Activated T-cell treated with anti-CD3 and anti-CD28 coated beads, Interleukin-2, amount 50 U/mL, for 1 hour (primary cell): ENCODE data around the gene LSP1.
"Not testable (repeated sequence)": the region's sequence is repeated elsewhere in the genome, so short reads cannot be mapped to it uniquely, and the experiment has no call there.

Experiments
- DNase-seq: peaks from one replicate; pipeline ENCODE4 v3.0.0-alpha.2; 2020

LSP1 gene

GRCh38 chr11:1866776-1867175 lies 13.9 kb downstream of the LSP1 start:
- DNase-seq = no peak

DNA sequence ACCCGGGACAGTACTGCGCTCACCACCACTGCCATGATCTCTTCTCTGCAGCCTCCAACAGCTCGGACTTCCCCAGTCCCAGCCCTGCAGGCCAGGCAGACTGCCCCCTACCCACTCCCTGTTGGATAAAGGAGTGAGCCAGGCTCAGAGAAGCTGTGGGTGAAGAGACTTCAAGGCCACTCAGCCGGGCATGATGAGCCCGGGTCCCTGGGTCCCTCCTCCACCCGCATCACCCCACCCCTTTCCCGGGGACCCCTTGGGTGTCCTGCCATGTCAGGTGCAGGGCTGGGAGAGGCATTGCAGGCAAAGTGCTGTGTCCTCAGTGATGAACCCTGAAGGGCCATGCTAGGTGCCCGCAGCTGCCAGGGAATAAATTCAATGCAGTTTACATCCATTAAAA lies 14.5 kb downstream of the LSP1 start:
- no peak for DNase-seq

- DNase-seq = no peak
Observed at GRCh38 chr11:1868056-1868635, 15.3 kb downstream of the LSP1 start.

- DNase-seq = no peak
Observed at GRCh38 chr11:1868636-1869291, 15.9 kb downstream of the LSP1 start.

DNA sequence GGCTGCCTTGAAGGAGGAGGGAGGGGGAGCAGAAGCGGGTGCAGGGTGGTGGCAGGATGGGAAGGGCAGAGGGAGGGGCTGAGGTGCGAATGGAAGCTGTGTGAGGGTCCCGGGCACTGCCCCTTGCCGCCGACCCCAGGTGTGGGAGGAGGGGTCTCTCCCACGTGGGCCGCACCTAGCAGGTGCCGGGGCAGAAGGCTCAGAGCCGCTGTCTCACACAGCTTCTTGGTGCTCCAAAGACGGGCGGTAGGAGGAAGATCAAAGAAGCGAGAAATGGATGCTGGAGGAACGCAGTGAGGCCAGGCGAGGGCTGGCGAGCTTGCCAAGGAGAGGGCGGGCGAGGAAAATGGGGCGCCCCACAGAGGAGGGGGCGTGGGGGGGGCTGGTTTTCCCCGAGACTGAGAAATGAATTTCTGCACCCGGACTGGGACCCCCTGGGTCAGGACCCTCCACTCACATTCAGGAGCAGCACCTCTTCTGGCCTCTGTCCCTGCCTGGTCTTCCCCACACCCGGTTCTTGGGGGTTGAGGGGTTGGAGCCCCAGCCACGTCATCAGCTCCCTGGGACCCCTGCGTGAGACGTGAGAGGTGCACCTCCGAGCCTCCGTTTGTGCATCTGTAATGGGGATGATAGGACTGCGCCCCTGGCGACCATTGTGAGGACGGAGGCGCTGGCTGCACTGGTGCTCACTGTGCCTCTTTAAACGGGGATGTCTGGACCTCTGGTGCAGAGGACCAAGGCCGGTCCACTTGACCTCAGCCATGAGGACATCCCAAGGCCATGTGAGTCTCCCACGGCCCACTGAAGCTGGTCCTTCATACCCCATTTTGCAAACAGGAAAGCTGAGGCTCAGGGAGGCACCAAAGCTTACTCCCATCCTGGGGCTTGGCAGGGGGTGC lies 16.8 kb downstream of the LSP1 start:
- DNase-seq = no peak

- DNase-seq = no peak
Observed at GRCh38 chr11:1870326-1870696, 17.4 kb downstream of the LSP1 start.

GRCh38 chr11:1870721-1871466 lies 18.0 kb downstream of the LSP1 start:
- DNase-seq = peak; percentile 58

- no peak for DNase-seq
Observed at GRCh38 chr11:1871531-1871930, 18.6 kb downstream of the LSP1 start.

DNA sequence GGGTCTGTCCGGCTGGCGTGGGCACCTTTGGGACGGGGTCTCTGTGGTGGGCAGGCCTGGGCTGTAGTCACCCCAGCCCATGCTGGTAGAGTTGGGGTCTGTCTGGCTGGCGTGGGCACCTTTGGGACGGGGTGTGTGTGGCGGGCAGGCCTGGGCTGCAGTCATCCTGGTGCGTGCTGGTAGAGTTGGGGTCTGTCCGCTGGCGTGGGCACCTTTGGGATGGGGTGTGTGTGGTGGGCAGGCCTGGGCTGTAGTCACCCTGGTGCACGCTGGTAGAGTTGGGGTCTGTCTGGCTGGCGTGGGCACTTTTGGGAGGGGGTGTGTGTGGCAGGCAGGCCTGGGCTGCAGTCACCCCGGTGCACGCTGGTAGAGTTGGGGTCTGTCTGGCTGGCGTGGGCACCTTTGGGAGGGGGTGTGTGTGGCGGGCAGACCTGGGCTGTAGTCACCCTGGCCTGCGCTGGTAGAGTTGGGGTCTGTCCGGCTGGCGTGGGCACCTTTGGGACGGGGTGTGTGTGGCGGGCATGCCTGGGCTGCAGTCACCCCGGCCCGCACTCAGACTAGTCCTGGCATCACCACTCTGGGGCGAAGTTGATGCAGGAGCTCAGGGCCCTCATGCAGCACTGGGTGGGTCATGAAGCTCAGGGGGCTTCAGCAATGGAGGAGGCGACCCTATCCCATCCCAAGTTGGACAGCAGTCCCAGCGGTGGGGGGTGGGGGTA lies 19.5 kb downstream of the LSP1 start:
- peak; percentile 14 for DNase-seq

DNA sequence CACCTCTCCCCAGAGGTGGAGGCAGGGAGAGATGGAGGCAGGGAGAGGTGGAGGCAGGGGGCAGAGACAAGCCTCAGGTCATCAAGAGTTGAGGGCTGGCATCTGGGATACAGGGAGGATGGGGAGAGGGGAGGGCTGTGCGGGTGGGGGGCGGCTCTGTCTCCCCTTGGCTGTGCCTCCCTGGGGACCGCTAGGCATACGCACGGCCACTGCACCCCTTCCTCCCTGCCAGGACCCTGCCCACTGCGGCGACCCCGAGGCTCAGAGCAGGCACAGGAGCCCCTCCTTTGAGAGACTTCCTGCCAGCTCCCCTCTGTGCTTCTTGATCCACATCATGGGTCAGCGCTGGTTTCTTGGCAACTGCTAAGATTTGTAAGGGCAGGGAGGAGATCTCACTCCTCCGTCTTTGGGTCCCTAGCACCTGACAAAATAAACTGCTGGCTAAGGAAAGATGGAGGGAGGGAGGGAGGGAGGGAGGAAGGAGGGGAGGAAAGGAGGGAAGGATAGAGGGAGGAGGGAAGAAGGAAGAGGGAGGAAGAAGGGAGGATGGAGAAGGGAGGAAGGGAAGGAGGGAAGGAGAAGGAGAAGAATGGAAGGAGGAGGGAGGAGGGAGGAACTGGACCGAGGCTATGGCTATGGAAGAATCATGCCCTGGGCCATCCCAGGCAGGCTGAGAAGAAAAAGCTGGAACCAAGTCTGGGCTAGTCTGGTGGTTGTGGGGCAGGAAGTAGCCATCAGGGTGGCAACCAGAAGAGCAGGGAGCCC lies 20.3 kb downstream of the LSP1 start:
- peak; percentile 12 for DNase-seq

- DNase-seq = not testable (repeated sequence)
Observed at GRCh38 chr11:1873813-1874150, 20.9 kb downstream of the LSP1 start.

DNA sequence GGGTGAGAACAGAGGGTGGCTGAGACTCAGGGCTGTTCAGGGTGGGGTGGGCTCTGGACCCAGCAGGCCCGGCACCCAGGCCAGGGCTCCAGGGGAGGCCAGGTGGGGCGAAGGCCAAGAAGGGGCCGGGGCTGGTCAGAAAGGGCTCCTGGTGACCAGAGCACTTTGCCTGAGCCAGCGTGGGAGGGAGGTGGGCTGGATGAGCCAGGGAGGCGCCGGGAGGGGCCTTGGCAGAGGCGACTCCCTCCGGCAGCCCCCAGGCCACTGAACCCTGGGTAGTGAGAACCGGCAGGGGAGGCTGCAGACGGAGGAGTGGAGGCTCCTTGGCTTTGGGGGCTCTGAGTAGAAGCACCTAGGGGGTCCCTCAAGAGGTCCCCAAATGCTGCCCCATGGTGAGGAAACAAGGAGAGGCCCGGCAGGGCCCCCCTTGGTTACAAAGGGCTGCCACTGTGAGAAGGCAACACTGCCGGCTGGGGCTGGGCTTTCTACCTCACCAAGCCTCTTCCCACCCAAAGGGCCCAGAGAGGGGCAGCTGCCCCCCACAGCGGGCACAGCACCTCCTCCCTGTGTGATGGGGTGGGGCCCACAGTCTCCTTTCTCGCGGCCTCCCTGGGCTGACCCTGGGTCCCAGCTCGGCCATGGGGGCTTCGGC lies 21.7 kb downstream of the LSP1 start:
- DNase-seq = not testable (repeated sequence)

DNA sequence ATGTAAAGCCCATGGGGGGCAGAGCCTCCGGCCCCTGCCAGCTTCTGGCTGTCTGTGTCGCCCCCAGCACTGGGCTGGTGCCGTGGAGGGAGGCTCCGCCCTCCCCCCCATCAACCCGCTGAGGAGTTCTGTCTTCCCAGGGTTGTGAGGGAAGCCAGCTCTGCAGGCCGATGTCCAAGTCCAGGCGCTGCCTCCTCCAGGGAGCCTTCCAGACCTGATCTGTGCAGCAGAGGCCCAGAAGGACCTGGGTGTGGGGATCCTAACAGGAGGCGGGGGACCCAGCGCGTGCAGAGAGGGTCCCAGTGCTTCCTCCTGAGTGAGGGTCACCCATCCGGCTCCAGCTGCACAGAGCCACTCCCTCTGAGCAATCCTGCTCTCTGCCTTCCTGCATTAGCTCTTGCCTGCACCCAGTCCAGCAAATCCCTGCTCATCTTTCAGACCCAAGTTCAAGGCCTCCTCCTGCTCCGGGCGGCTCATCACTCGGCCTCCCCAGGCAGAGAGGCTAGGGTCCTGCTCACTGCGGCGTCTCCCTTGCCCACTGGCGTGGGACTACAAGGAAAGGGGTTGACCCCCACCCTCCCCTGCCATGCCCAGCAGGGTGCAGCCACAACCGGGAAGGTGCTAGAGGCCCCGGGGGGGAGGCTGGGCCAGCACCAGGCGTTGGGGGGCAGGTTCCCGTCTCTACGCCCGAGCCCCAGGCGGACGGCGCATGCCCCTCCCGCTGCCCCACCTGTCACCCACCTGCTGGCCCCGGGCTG lies 22.4 kb downstream of the LSP1 start:
- DNase-seq = no peak

GRCh38 chr11:1875851-1876301 lies 23.0 kb downstream of the LSP1 start:
- DNase-seq = not testable (repeated sequence)

GRCh38 chr11:1876361-1877063 lies 23.6 kb downstream of the LSP1 start:
- DNase-seq = peak; percentile 29

- DNase-seq = peak; percentile 19
Observed at GRCh38 chr11:1877211-1878136, 24.6 kb downstream of the LSP1 start.

DNA sequence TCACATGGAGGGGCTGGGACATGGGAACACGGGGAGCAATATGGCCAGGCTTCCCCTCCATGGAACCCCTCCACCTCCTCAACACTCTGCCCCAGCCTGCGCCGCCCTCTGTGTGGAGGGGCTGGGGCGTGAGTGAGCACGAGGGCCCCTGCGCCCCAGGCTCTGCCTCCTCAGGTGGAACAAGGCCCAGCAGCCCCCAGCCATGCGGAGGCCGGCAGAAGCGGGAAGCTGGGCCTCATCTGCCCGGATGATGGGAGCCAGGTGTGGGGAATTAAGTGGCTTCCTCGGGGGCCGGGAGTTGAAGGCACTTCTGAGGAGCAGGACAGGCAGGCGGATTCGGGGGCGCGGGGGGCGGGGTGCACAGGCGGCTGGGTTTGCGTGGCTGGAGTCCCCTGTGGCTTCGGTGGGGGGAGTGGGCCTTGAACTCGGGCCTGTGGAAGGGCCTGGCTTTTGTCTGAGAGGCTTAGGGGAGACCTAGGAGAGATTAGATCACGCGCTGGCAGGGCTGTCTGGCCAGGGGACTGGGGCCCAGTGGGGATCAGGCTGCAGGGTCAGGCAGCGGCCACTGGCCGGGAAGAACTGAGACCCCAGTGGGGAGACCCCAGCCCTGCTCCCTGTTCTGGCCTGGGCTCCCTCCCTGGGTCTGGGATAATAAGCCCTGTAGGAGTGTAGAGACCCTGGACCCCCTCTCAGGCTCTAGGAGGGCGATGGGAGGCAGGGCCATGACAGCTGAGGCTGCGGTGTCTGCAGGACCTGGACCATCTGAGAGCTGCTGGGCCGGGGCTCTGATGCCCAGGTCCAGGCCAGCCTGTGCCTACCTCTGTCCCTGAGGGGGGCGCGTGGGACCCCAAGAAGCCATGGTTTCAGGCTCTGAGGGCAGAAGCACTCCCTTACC lies 25.5 kb downstream of the LSP1 start:
- DNase-seq = no peak
